LNCAP (cell line): ENCODE measurements around the gene ADGRF4.

Experiments
- TF ChIP-seq, protein P1 (sequence below): fragments of 450-650 bp; IDR thresholded peaks from 2 replicates; pipeline ENCODE4 v1.5.1; 2017; ENCODE audit warnings: mild to moderate bottlenecking

ADGRF4 gene

DNA sequence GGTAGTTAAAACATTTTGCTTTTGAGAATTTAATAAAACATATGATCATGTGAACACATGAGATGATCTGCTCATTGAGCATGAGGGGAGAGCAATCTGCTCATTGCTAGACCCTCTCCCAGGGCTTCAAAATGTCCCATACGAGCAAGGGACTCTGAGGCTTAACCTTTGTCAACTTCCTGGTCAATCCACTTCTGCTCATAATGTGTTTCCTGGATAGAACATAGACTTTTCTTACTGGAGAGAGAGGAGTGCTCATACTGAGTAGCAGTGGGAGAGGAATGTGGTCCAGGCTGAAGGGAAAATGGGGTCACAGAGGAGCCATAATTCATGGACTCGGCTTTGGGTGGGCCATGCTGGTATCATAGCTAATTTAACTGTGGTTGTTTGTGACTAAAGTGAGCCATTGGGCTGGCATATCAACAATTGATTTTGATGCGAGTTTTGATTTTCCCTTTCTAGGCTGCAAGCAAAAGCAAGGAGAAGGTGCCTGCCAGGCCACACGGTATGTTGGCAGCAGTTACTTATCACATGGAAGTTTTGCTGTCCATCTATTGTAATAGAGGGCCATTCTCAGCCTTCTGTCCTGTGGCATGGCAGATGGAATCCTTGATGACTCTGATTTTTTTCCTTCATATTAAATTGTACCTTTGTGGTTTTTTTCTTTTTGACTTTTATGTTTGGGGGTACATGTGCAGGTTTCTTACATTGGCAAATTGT lies 20.8 kb upstream of the ADGRF4 start:
- TF ChIP-seq, protein P1, sequence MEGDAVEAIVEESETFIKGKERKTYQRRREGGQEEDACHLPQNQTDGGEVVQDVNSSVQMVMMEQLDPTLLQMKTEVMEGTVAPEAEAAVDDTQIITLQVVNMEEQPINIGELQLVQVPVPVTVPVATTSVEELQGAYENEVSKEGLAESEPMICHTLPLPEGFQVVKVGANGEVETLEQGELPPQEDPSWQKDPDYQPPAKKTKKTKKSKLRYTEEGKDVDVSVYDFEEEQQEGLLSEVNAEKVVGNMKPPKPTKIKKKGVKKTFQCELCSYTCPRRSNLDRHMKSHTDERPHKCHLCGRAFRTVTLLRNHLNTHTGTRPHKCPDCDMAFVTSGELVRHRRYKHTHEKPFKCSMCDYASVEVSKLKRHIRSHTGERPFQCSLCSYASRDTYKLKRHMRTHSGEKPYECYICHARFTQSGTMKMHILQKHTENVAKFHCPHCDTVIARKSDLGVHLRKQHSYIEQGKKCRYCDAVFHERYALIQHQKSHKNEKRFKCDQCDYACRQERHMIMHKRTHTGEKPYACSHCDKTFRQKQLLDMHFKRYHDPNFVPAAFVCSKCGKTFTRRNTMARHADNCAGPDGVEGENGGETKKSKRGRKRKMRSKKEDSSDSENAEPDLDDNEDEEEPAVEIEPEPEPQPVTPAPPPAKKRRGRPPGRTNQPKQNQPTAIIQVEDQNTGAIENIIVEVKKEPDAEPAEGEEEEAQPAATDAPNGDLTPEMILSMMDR = no peak

DNA sequence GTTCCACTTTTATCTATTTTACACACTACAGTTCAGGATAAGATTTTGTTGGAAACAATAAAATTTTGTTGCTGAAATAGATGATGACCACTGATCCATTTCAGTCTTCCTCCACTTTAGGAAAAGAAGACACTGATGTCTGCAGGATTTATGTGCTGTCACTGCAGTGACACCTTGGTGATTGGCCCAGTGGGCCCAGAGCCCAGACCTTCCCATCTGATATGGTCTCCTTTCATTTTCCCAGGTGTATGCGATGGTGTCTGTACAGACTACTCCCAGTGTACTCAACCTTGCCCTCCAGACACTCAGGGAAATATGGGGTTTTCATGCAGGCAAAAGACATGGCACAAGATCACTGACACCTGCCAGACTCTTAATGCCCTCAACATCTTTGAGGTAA lies 19.6 kb upstream of the ADGRF4 start:
- TF ChIP-seq, protein P1 = no peak

DNA sequence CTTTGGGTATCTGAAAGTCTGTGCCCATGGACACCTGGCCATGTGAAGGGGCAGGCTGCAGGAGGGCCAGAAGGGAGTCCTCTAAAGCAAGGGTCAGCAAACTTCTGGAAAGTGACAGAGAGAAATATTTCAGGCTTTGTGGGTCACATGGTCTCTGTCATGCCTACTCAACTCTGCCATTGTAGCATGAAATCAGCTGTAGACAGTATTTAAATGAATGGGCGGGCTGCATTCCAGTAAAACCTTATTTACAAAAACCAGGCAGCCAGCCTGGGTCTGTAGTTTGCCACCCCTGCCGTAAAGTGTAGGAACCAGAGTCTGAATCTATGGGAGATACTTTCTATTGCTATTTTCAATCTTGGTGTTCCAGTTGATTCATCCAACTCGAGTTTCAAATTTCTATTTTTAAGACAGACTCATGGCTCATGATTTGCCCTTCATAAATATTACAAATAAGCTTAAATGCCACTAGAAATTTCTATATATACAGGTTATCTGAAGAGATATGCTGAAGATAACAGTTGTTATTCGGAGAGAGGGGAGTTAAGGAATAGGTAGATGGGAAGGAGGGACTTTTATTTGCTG lies 19.0 kb upstream of the ADGRF4 start:
- TF ChIP-seq, protein P1 = no peak

DNA sequence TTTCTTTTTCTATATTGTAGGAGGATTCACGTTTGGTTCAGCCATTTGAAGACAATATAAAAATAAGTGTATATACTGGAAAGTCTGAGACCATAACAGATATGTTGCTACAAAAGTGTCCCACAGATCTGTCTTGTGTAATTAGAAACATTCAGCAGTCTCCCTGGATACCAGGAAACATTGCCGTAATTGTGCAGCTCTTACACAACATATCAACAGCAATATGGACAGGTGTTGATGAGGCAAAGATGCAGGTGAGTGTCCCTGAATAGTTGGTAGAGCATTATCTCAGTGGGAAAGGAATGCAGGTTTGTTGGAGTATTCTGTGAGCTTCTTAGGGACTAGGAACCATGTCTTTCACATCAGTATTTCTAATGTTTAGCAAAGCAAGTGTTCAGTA lies 18.3 kb upstream of the ADGRF4 start:
- TF ChIP-seq, protein P1 = no peak

DNA sequence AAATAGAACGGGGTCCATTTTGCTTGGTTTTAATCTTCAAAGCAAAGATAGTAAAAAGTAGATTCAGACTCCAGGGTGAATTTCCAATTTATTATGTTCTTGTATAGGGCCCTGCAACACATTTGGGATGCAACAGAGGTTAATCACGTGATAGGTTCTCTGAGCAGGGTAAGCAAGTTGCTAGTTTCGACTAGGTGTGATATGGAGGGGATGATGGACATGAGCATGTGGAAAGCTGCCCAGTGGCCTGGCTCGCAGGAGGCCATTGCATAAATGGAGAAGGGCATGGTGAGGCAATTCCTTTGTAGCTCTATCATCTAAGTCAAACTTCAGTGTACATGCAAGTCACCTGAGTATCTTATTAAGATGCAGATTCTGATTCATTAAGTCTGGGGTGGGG lies 17.7 kb upstream of the ADGRF4 start:
- TF ChIP-seq, protein P1 = no peak

DNA sequence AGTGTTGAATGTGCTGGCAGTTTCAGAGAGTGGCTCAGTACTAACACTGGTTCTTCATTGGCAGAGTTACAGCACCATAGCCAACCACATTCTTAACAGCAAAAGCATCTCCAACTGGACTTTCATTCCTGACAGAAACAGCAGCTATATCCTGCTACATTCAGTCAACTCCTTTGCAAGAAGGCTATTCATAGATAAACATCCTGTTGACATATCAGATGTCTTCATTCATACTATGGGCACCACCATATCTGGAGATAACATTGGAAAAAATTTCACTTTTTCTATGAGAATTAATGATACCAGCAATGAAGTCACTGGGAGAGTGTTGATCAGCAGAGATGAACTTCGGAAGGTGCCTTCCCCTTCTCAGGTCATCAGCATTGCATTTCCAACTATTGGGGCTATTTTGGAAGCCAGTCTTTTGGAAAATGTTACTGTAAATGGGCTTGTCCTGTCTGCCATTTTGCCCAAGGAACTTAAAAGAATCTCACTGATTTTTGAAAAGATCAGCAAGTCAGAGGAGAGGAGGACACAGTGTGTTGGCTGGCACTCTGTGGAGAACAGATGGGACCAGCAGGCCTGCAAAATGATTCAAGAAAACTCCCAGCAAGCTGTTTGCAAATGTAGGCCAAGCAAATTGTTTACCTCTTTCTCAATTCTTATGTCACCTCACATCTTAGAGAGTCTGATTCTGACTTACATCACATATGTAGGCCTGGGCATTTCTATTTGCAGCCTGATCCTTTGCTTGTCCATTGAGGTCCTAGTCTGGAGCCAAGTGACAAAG lies 17.0 kb upstream of the ADGRF4 start:
- TF ChIP-seq, protein P1 = no peak

DNA sequence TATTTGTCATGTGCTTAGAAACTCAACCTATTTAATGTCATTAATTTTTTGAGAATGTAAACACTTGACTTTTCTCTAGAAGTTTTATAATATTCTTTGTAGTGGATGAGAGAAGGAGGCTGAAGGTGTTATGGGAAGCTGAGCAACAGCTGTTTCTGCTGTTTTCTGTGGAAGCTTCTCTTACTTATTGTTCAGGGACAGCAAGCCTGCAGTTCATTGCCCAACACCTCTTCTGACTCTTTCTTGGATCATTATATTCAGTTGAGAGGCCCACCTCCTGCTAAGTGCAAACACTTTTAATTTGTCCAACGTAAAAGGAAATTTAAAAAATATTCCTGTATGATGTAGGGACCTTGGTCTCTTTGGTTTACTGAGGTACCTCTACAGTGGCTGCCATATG lies 12.0 kb upstream of the ADGRF4 start:
- TF ChIP-seq, protein P1 = no peak
